ENCODE measurements around the gene FBXL17.
"Not testable (repeated sequence)": the region's sequence is repeated elsewhere in the genome, so short reads cannot be mapped to it uniquely, and the experiment has no call there.

Gene FBXL17

DNA sequence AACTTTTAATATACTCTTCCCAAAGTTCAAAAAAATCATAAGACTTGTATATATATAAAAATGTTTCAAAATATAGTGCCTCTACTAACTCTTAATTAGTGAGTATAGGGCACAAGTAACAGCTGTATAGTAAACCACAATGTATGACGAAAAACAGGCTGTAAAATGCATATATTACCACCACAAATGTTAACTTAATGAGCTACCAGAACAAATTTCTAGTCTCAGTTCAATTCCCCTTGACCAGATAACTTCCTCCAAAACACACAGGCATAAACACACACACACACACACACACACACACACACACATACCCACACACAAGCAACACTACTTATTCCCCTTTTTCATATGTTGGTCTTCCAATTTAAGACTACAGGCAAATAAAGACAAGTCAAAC, 78.8 kb downstream of the FBXL17 start:
- DNase-seq, result no peak

DNA sequence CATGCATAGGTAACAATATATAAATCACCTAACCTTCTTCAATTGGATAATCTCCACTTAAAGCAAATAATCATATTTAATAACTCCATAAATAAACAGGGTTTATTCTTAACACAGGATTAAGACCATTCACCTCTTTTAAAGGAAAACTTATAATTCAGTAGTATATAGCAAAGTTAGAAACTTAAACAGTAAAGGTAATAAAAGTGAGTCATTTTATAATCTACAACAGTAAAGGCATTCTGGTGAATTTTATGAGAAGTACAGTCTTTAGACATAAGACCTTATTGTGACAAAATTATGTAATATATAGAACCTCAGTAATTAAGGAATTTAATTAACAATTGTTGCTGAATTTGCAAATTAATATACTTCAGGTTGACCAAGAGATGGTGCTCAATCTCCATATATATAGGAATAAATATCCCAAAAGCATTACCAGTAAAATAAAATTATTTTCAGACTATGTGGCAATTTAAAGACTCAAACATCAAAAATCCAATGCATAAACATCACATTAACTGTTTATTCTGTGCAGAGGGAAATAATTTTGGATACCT, 84.8 kb downstream of the FBXL17 start:
- no peak for DNase-seq

DNA sequence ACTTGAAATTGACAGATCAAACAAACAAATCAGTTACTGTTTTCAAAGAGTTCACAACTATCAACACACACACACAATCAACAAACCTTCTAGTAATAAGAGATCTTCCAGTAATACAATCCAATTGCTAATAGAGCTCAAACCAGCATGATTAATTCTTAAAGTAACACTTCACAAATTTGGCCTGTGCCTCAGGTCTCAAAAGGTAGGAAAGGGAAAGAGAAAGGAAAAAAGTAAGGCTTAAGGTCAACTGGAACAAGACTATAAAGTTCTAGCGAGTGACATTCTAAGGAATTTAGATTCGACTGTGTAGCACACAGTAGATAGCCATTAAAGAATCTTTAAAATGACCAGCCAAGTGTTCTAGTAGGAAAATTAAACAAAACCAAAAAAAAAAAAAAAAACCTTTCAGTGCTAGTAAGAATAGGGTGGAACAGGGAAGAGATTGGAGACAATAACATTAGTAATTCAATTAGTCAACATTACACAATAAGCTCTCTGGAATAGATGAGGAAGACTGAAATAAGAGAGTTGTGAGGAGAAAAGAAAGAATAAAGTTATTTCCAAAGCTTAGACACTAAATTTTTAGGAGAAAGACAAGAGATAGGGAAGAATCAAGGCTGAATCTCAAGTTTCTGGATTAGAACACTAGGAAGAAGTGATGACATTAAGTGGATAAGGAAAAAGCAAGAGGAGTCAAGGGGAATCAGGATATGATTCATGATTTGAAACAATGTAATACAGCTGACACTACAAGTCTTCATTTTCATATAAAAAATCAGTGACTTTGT, 86.1 kb downstream of the FBXL17 start:
- peak; percentile 21 for DNase-seq

GRCh38 chr5:108280960-108281569, 100.8 kb downstream of the FBXL17 start:
- no peak for DNase-seq

- no peak for DNase-seq
Observed at GRCh38 chr5:108280248-108280647, 101.7 kb downstream of the FBXL17 start.

DNA sequence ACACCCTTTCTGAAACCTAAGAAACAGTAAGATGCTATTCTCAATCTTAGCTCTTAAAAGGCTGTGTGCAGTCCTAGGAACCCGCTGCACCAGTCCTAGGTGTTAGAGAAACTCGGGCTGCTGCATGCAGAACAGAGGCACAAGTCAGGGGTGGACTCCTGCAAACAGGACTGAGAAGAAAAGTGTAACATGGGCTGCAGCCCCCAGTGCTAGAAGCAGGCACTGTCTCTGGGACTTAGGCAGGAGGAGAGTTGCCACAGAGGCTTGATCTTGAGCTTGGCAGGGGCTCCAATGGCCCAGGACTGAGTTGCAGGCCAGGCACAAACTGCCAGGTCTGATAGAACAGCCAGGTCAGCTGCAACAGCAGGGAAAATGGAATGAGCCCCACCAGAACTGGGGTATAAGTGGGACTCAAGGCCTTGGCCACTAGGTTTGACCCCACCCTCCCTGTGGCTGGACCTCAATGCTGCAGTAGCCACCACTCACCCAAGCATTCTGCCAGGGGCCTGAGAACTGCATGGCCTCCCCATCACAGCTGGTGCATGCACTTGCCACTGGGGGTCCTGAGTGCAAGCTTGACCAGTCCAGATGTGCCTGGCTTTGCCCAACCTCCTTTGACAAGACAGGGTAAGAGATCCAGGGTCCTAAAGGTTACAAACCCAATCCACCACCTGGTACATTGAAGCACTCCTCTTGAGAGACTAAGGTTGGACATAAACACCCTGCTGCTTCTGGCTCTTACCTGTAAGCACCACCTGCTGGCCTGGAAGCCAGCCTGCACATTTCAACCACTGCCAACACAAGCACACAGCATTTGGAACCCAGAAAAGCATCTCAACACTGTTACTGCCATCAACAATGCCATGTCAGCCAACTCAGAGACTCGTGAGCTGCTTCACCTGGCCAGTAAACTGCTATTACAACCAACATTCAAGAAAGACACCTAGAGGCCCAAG, 103.3 kb downstream of the FBXL17 start:
- no peak for DNase-seq

DNA sequence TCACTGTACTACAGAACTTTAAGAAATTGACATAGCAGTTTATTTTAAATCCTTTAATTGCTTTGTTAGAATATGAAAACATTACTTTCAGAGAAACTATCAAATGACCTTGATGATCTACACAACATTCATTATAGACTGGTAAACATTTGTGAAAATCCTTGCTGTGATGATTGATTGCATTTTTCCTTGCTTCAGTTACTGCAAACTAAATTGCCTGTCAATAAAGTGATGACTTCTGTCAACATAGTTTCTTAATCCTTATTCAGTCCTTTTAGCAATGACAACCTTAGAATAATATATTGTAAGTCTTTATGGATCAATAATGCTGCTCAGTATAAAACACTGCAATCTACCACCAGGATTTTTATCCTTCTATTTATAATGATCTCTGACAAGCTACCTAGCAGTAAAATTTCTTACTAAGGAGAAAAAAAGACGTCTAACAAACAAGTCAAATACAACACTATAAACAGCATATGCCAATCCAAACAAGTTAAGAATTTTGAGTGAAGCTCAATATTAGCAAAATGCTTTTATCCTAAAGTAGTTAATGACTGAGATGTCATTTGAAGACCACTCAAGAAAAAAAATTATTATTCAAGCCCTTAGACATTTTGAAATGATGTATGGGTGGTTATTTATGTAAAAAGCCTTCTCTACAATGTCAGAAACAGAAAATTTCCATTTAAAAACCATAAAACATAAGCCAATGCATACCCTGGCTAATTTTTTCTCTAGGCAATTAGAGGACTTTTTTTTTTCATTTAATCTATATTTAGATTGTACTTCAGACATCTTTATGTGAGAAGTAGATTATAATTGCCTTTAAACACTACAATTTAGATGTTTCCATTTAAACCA, 105.5 kb downstream of the FBXL17 start:
- no peak for DNase-seq

GRCh38 chr5:108274080-108274479, 107.8 kb downstream of the FBXL17 start:
- not testable (repeated sequence) for DNase-seq

GRCh38 chr5:108271127-108271526, 110.8 kb downstream of the FBXL17 start:
- no peak for DNase-seq

DNA sequence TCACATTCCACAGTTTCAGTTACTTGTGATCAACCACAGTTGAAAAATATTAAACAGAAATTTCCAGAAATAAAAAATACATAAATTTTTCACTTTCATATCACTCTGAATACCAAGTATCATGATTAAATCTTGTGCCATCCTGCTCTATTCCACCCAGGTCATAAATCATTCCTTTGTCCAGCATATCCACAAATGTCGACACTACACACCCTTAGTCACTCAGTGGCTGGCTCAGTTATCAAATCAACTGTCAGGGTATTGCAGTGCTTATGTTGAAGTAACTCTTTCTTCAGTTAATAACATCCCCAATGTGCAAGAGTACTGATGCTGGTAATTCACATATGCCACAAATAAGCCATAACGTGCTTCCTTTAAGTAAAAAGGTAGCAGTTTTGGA, 115.7 kb downstream of the FBXL17 start:
- DNase-seq, result peak; percentile 16

DNA sequence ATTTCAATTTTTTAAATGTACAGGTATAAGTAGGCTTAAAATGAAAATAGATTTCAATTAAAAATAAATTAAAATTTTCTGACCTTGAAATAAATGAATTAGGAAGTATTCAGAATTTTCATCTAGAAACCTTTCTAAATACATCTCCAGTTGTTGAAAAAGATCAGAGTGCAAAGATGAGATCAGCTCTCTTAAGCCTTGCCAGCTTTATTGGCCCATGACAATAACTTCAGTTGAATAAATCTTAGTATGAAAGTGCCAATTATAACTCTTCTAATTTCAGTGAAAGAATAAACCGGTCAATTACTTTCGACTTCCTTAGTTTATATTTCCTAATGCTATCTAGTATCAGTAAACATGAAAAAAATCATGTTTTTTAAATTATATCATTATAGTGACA, 117.4 kb downstream of the FBXL17 start:
- DNase-seq, result no peak

GRCh38 chr5:108263338-108263737, 118.6 kb downstream of the FBXL17 start:
- DNase-seq, result no peak

- no peak for DNase-seq
Observed at GRCh38 chr5:108260858-108261170, 121.1 kb downstream of the FBXL17 start.

DNA sequence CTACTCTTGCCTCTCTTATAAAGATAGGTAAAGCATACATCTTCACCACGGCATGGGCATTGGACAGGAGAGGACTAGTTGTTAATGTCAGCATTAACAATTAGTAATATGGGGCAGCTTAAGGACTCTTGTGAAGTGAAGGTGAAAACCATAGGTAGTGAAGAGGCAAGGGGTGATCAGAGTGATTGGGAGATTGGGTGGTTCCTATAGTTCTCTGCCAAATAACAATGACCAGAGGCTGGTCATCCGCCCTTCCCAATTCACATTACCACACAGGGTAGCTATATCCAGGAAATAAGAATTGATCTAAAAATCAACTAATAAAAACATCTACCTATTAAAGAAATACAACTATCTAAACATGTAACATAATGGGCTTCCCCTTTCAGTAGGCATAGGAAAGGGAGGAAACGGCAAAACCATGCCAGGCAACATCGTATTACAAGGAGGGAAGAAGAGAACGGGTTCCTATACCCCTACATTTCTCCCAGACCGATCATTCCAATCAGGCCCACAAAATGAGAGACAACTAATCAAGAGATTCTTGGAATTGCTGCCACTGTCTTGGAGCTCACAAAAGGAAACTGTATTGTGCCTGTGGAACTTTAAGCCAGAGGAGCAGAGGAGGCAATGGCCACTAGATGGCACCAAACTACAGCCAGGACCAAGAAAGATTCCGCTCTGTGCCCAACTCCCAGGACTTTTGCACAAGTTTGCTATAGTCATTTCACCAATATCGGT, 121.6 kb downstream of the FBXL17 start:
- DNase-seq, result peak; percentile 73

DNA sequence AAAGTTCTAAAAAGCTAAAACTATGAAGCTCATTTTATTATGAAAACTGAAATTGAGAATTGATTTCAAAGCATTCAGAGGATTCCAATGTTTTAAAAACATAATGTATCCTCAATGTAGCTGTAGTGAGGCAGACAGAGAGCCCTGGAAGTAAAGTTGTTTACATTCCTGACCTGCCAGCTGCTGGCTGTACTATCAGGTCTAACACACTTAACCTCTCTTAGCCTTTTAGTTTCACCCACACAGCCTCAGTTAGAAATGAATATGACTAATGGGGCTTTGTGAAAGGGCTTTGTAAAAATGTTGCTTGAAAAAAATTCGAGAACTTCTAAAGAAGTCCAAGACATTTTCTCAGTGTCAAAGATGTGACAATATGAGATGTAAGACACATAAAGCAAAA, 122.6 kb downstream of the FBXL17 start:
- DNase-seq, result peak; percentile 19

GRCh38 chr5:108257996-108258395, 123.9 kb downstream of the FBXL17 start:
- peak; percentile 54 for DNase-seq

DNA sequence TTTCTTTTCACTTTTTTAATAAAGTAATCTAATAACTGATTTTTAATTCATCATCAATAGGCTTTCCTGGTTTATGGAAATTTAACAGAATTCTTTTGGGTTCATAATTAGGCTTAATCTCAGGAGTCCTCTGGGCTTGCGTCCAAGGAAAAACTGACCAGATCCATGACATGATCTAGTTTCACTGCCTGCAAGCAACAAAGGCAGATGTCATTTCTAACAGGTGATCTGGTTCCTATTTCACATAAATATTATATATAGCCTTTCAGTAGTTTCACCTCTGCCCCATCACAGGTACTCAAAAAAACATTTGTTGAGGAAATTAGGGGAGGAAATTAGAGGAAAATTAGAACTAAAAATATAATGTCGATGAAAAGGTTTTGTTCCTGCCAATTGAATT, 126.4 kb downstream of the FBXL17 start:
- DNase-seq, result no peak

- peak; percentile 20 for DNase-seq
Observed at GRCh38 chr5:108251350-108251749, 130.5 kb downstream of the FBXL17 start.

DNA sequence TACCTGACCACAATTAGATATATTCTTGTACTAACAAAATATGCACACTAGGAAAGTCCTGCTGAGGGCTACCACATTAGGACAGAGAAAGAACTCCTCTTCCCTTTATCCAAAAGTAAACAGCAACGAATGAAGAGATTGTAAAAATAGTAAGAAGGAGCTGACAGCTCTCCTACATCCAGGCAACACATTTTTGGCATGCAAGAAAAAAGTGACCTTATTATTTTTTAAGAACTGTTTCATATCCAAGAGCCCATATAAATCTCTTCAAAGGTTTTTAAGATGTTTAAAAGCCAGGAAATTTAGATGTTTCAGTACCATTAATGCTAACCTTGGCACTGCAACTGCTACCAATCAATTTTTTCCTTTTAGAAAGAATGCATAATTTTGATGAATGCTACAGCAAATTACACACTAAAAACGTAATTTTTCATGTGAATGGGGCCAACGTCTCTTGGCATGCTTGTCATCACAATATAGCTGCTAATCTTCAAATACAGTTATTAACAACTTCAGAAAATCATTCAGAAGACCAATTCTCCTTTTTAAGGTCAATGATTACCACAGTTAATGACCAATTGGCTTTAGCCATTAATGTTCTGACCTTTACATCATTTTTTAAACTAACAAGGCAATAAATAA, 132.0 kb downstream of the FBXL17 start:
- DNase-seq, result no peak

GRCh38 chr5:108249095-108249784, 132.7 kb downstream of the FBXL17 start:
- DNase-seq, result no peak
